Liver (tissue), 3 donors: ENCODE measurements around the gene B4GALT5.
"Not testable (repeated sequence)": the region's sequence is repeated elsewhere in the genome, so short reads cannot be mapped to it uniquely, and the experiment has no call there.

Experiments used
- ATF3 ChIP-seq: IDR thresholded peaks from 2 replicates; pipeline ENCODE4 v1.6.1; 2016; ENCODE audit warnings: antibody characterized with exemption
- CTCF ChIP-seq: fragments of 150-350 bp; IDR thresholded peaks from 2 replicates; pipeline ENCODE4 v1.5.1; 2017; ENCODE audit warnings: improper control_type of control experiment, low read depth, low read length; ENCODE audit not compliant: missing input control
- REST ChIP-seq: IDR thresholded peaks from 2 replicates; pipeline ENCODE4 v1.6.1; 2016; ENCODE audit warnings: antibody characterized with exemption, mild to moderate bottlenecking
- donor health status: healthy.
- donor health status: healthy.

GRCh38 chr20:49615051-49615400 lies 98.7 kb downstream of the B4GALT5 start:
- not testable (repeated sequence) for TF ChIP-seq ATF3, CTCF, REST
